Stimulated activated CD4-positive, alpha-beta T cell treated with anti-CD3 and anti-CD28 coated beads, Interleukin-4, amount 100 ng/mL, for 1 hour (primary cell): ENCODE measurements around the gene PTPN13.

ENCODE experiments used
- DNase-seq: peaks from one replicate; pipeline ENCODE4 v3.0.0-alpha.2; 2020

Gene PTPN13

GRCh38 chr4:86593688-86594558, at the start of gene PTPN13:
PTPN13 (plus strand) TSS chr4:86594315; CDS start chr4:86635257, 40,942 bp downstream.
- peak; percentile 57 for DNase-seq

- DNase-seq: no peak
Observed at GRCh38 chr4:86547140-86547539, 47.0 kb upstream of the PTPN13 start.

GRCh38 chr4:86549163-86549788, 44.8 kb upstream of the PTPN13 start:
- DNase-seq: no peak

- no peak for DNase-seq
Observed at GRCh38 chr4:86551387-86551786, 42.7 kb upstream of the PTPN13 start.

GRCh38 chr4:86554646-86555045, 39.5 kb upstream of the PTPN13 start:
- no peak for DNase-seq

- DNase-seq: no peak
Observed at GRCh38 chr4:86556791-86557415, 37.2 kb upstream of the PTPN13 start.

GRCh38 chr4:86557526-86557925, 36.6 kb upstream of the PTPN13 start:
- no peak for DNase-seq

- DNase-seq: no peak
Observed at GRCh38 chr4:86558258-86558657, 35.9 kb upstream of the PTPN13 start.

- DNase-seq: no peak
Observed at GRCh38 chr4:86558797-86559196, 35.3 kb upstream of the PTPN13 start.

- DNase-seq: no peak
Observed at GRCh38 chr4:86560447-86560846, 33.7 kb upstream of the PTPN13 start.

- no peak for DNase-seq
Observed at GRCh38 chr4:86561256-86561655, 32.9 kb upstream of the PTPN13 start.

- no peak for DNase-seq
Observed at GRCh38 chr4:86563416-86563815, 30.7 kb upstream of the PTPN13 start.

- no peak for DNase-seq
Observed at GRCh38 chr4:86564795-86565194, 29.3 kb upstream of the PTPN13 start.

GRCh38 chr4:86565651-86566050, 28.5 kb upstream of the PTPN13 start:
- no peak for DNase-seq

- no peak for DNase-seq
Observed at GRCh38 chr4:86569103-86569870, 24.8 kb upstream of the PTPN13 start.

- DNase-seq: no peak
Observed at GRCh38 chr4:86579941-86580340, 14.2 kb upstream of the PTPN13 start.

GRCh38 chr4:86582410-86582809, 11.7 kb upstream of the PTPN13 start:
- DNase-seq: no peak

GRCh38 chr4:86586160-86586572, 7.9 kb upstream of the PTPN13 start:
- DNase-seq: no peak

- no peak for DNase-seq
Observed at GRCh38 chr4:86586626-86587380, 7.3 kb upstream of the PTPN13 start.

GRCh38 chr4:86587381-86588140, 6.6 kb upstream of the PTPN13 start:
- no peak for DNase-seq

GRCh38 chr4:86592553-86593249, 1.4 kb upstream of the PTPN13 start:
- no peak for DNase-seq
